Tibial artery (tissue), 4 donors: ENCODE results near the gene MYOM1.

Source experiments
- DNase-seq, 2 donors: peaks; one replicate each; pipeline ENCODE4 v3.0.0-alpha.2; 2019
- H3K27ac ChIP-seq, 2 donors: fragments of 200-600 bp; sonication (generic) in 1 of 2; 1 replicate in 1 of 2; 2 replicates in 1 of 2; pipeline ENCODE4 v1.5.1; 2018 to 2019; ENCODE audit warnings: mild to moderate bottlenecking in 1 of 2
- H3K27me3 ChIP-seq, 2 donors: fragments of 200-600 bp; sonication (generic) in 1 of 2; one replicate each; pipeline versions ENCODE4 v1.5.1 to v1.6.0; 2016 to 2019
- H3K36me3 ChIP-seq, 3 donors: fragments of 200-600 bp; sonication (generic) in 2 of 3; one replicate each; pipeline ENCODE4 v1.5.1; 2016 to 2019; ENCODE audit warnings: mild to moderate bottlenecking in 2 of 3
- H3K4me1 ChIP-seq, 4 donors: fragments of 200-600 bp; sonication (generic) in 2 of 4; 1 replicate in 3 of 4; 2 replicates in 1 of 4; pipeline ENCODE4 v1.5.1; 2016 to 2019
- H3K4me3 ChIP-seq, 2 donors: fragments of 200-600 bp; sonication (generic) in 1 of 2; 1 replicate in 1 of 2; 2 replicates in 1 of 2; pipeline ENCODE4 v1.5.1; 2018 to 2019; ENCODE audit warnings: mild to moderate bottlenecking in 2 of 2
- H3K9me3 ChIP-seq, 3 donors: fragments of 200-600 bp; sonication (generic) in 1 of 3; one replicate each; pipeline ENCODE4 v1.5.1; 2016 to 2019
- intact Hi-C: fragments of 100-400 bp; cut with DNase I; formaldehyde crosslinking; loops from one replicate; pipeline ENCODE4 v1.15.0; 2023; ENCODE audit warnings: low total_unique reads
- TF ChIP-seq, protein P1 (sequence below), 2 experiments: fragments of 200-600 bp in 1 of 2; fragments of 450-650 bp in 1 of 2; IDR thresholded peaks; one replicate each; pipeline ENCODE4 v1.5.1; 2017 to 2019; ENCODE audit warnings: antibody characterized with exemption in 2 of 2, mild to moderate bottlenecking in 1 of 2, moderate library complexity in 1 of 2

MYOM1 gene

DNA sequence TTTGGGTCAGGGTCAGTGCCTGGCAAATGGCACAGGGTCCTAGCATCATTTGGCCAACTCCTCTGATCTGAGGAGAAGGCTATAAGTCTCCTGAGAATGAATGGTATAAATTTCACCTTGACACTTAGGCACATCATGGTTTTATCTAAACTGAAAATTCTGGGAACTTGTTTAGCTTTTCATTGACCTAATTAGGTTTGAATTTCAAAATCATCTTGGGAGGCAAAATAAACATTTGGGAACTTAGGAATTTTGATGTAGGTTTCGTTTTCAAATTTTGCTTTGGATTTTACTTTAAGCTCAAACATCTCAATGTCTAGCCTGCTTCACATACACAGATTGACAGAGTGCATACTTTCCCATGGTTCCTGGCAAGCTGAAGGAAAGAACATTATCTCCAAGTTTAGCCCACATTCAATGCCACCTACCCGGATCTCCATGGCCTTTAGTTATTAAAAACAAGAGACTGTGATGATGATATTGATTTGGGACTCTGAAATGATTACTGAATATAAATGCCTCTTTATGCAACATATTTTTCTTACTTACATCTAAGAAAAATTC is 44.5 kb downstream of the MYOM1 start:
- H3K9me3 ChIP-seq = no peaks in the 10 kb centered on the region
- DNase-seq = no peak
- no peak overlapping the region for H3K27ac ChIP-seq
- peaks cover 0 to 40% (median 8%) of the 10 kb centered on the region in 4 donors for H3K4me1 ChIP-seq
- TF ChIP-seq, protein P1, sequence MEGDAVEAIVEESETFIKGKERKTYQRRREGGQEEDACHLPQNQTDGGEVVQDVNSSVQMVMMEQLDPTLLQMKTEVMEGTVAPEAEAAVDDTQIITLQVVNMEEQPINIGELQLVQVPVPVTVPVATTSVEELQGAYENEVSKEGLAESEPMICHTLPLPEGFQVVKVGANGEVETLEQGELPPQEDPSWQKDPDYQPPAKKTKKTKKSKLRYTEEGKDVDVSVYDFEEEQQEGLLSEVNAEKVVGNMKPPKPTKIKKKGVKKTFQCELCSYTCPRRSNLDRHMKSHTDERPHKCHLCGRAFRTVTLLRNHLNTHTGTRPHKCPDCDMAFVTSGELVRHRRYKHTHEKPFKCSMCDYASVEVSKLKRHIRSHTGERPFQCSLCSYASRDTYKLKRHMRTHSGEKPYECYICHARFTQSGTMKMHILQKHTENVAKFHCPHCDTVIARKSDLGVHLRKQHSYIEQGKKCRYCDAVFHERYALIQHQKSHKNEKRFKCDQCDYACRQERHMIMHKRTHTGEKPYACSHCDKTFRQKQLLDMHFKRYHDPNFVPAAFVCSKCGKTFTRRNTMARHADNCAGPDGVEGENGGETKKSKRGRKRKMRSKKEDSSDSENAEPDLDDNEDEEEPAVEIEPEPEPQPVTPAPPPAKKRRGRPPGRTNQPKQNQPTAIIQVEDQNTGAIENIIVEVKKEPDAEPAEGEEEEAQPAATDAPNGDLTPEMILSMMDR (IDR thresholded peaks at IDR 0.05) = no peak
- no peak overlapping the region for H3K4me3 ChIP-seq
- peaks cover 13 to 22% (median 17%) of the 10 kb centered on the region in 3 donors for H3K36me3 ChIP-seq
- intact Hi-C loops = no loop called here
- H3K27me3 ChIP-seq = no peaks in the 10 kb centered on the region

DNA sequence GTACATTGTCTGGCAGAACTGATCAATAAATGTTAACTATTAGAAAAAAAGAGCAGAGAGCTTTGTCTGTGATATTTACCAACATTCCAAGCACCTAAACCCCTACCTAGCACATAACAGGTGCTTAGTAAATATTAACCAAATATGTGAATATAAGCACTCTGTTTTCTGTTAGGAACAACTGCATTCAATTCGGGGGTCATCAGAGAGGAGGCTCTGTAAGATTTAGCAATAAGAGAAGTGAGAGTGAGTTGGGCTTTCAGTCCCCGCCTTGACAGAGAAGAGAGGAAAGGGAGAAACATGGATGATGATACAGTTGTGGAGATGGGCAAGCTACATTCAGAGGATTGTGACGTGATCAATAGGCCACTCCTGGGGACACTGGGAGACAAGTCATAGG is 47.7 kb downstream of the MYOM1 start:
- TF ChIP-seq, protein P1 (IDR thresholded peaks at IDR 0.05) = no peak
- Histone ChIP-seq H3K27me3 (no peaks in the 10 kb centered on the region), H3K9me3 (no peaks in the 10 kb centered on the region), H3K27ac (no peak overlapping the region), H3K4me1 (peaks cover 0 to 17% (median 4%) of the 10 kb centered on the region in 4 donors), H3K4me3 (no peak overlapping the region), H3K36me3 (peaks cover 27 to 39% (median 29%) of the 10 kb centered on the region in 3 donors)
- intact Hi-C loops = no loop called here
- DNase-seq = no peak

DNA sequence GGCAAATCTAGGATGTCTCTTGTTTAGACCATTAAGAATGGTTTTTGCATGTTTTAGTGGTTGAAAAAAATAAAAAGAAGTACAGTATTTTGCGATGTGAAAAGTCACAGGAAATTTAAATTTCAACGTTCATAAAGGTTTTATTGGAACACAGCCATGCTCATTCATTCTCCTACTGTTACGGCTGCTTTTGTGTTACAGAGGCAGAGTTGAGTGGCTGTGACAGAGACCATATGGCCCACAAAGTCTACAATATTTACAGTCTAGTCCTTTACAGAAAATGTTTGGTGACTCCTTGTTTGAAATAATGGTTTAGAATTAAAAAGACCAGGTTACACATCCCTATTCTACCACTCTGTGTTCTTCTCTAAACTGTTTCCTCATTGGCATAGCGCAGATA is 48.1 kb downstream of the MYOM1 start:
- DNase-seq = no peak
- TF ChIP-seq, protein P1 (IDR thresholded peaks at IDR 0.05) = no peak
- H3K27me3 ChIP-seq = no peaks in the 10 kb centered on the region
- peaks cover 0 to 17% (median 4%) of the 10 kb centered on the region in 4 donors for H3K4me1 ChIP-seq
- H3K4me3 ChIP-seq = no peak overlapping the region
- peaks cover 28 to 40% (median 34%) of the 10 kb centered on the region in 3 donors for H3K36me3 ChIP-seq
- no peaks in the 10 kb centered on the region for H3K9me3 ChIP-seq
- intact Hi-C loops = no loop called here
- no peak overlapping the region for H3K27ac ChIP-seq

DNA sequence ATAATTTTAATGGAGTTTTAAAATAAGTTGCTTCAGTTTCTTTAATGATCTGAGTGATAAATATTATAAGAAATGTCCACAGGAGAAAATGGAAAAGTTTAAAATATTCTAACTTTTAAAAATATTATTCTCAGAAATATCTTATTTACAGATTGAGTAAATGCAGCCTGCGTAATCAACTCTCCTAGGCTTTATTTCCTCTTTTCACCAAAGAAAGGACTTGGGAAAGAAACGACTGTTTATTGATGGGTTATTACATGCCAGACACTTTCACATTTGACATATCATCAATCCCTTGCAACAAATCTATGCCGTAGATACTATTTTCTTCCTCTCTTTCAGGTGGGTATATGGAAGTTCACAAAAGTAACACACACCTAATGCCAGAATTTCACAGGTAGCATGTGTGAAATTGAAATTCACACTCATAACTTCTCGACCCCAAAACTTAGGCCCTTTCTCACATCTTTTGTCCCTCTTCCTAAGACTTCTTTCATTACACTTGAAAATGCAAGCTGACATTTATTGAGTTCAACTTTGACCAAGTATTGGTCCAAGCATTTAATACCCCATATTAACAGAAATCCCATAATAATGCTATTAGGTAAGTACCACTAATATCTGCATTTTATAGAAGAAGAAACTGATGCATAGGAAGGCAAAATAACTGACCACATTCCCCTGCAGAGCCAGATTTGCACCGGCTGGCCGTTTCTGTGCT is 49.2 kb downstream of the MYOM1 start:
- Histone ChIP-seq H3K27me3 (no peaks in the 10 kb centered on the region), H3K27ac (no peak overlapping the region), H3K9me3 (no peaks in the 10 kb centered on the region), H3K4me1 (peaks cover 0 to 15% (median 4%) of the 10 kb centered on the region in 4 donors), H3K36me3 (peaks cover 28 to 47% (median 44%) of the 10 kb centered on the region in 3 donors), H3K4me3 (no peak overlapping the region)
- TF ChIP-seq, protein P1 (IDR thresholded peaks at IDR 0.05) = no peak
- intact Hi-C loops = no loop called here
- no peak for DNase-seq

DNA sequence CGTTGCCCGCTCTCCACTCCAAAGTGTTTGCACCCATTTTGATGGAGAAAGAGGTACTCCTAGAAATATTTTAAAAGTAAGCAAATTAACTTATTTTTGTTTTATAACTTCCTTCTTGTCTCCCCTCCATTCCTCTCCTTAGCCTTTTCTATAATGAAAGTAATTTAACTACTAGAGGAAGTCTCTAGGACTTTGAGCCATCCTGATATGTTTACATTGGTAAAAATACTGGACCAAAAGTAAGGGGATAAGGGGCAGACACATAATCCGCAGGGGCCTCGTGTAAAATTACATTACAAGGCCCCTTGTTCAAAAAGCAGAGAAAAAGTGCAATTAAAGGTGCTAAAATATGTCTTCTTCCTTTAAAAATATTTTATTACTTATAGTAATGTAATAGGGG is 55.4 kb downstream of the MYOM1 start:
- no peak for DNase-seq
- H3K9me3 ChIP-seq = no peaks in the 10 kb centered on the region
- no peaks in the 10 kb centered on the region for H3K4me1 ChIP-seq
- H3K4me3 ChIP-seq = no peak overlapping the region
- TF ChIP-seq, protein P1 (IDR thresholded peaks at IDR 0.05) = no peak
- peaks cover 39 to 65% (median 62%) of the 10 kb centered on the region in 3 donors for H3K36me3 ChIP-seq
- H3K27ac ChIP-seq = no peak overlapping the region
- H3K27me3 ChIP-seq = no peaks in the 10 kb centered on the region
- intact Hi-C loops = loop anchor here (10.0 kb wide), 1 partner anchor 60 kb away; no protein-coding TSS in a partner anchor
